PC-3 (cell line): Measurements from ENCODE around the gene MEF2C.

Experiments used
- EZH2 ChIP-seq: fragments of 300-600 bp; sonication (generic); IDR thresholded peaks from one replicate; pipeline ENCODE4 v1.6.1; 2017; ENCODE audit warnings: antibody characterized with exemption, mild to moderate bottlenecking, low read length; ENCODE audit not compliant: unreplicated experiment
- EZH2phosphoT487 ChIP-seq: fragments of 300-600 bp; sonication (generic); IDR thresholded peaks from 2 replicates; pipeline ENCODE4 v1.6.1; 2018; ENCODE audit warnings: mild to moderate bottlenecking, antibody characterized with exemption, low read length, borderline replicate concordance
- TF ChIP-seq, protein P1 (sequence below): fragments of 300-600 bp; sonication (generic); conservative IDR thresholded peaks from 2 replicates; pipeline ENCODE4 v1.5.1; 2017; ENCODE audit warnings: antibody characterized with exemption, low read depth, mild to moderate bottlenecking, low read length

DNA sequence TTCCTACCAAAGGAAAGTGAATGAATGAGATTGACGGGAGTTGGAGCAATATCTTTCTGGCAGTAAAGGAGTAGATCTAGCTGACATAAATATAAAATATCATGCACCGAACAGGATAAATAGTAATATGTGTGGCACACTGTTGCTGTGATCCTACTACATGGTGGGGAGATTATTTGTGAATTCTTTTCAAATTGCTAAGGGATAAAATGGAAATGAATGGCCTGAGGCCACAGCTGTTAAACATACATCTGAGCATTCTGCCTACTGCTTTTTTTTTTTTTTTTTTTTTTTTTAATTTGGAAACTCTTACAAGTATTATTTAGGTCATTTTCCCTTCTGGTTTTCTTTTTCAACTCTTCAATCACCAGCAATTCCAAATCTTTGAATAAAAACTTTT, 66.8 kb downstream of the MEF2C start:
- TF ChIP-seq, protein P1, sequence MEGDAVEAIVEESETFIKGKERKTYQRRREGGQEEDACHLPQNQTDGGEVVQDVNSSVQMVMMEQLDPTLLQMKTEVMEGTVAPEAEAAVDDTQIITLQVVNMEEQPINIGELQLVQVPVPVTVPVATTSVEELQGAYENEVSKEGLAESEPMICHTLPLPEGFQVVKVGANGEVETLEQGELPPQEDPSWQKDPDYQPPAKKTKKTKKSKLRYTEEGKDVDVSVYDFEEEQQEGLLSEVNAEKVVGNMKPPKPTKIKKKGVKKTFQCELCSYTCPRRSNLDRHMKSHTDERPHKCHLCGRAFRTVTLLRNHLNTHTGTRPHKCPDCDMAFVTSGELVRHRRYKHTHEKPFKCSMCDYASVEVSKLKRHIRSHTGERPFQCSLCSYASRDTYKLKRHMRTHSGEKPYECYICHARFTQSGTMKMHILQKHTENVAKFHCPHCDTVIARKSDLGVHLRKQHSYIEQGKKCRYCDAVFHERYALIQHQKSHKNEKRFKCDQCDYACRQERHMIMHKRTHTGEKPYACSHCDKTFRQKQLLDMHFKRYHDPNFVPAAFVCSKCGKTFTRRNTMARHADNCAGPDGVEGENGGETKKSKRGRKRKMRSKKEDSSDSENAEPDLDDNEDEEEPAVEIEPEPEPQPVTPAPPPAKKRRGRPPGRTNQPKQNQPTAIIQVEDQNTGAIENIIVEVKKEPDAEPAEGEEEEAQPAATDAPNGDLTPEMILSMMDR = no peak
- TF ChIP-seq EZH2phosphoT487 (no peak), EZH2 (no peak)
